Smooth muscle cell of the pulmonary artery (primary cell): ENCODE measurements around the gene IFT172. TPM values are rescaled to one million over a fixed set of nuclear protein-coding genes. Genes with fewer than 3 reads are reported as not detected.

ENCODE experiments used
- total RNA-seq: library from RNA; depleted of rRNA; stranded (reverse); fragments of >200 nt; gene quantifications from 2 replicates; pipeline ENCODE4 v1.2.3, GENCODE V29; 2014

The IFT172 gene, protein sequence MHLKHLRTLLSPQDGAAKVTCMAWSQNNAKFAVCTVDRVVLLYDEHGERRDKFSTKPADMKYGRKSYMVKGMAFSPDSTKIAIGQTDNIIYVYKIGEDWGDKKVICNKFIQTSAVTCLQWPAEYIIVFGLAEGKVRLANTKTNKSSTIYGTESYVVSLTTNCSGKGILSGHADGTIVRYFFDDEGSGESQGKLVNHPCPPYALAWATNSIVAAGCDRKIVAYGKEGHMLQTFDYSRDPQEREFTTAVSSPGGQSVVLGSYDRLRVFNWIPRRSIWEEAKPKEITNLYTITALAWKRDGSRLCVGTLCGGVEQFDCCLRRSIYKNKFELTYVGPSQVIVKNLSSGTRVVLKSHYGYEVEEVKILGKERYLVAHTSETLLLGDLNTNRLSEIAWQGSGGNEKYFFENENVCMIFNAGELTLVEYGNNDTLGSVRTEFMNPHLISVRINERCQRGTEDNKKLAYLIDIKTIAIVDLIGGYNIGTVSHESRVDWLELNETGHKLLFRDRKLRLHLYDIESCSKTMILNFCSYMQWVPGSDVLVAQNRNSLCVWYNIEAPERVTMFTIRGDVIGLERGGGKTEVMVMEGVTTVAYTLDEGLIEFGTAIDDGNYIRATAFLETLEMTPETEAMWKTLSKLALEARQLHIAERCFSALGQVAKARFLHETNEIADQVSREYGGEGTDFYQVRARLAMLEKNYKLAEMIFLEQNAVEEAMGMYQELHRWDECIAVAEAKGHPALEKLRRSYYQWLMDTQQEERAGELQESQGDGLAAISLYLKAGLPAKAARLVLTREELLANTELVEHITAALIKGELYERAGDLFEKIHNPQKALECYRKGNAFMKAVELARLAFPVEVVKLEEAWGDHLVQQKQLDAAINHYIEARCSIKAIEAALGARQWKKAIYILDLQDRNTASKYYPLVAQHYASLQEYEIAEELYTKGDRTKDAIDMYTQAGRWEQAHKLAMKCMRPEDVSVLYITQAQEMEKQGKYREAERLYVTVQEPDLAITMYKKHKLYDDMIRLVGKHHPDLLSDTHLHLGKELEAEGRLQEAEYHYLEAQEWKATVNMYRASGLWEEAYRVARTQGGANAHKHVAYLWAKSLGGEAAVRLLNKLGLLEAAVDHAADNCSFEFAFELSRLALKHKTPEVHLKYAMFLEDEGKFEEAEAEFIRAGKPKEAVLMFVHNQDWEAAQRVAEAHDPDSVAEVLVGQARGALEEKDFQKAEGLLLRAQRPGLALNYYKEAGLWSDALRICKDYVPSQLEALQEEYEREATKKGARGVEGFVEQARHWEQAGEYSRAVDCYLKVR (N-terminal part only)
- total RNA-seq: 38.3 and 43.3 TPM in 2 replicates

DNA sequence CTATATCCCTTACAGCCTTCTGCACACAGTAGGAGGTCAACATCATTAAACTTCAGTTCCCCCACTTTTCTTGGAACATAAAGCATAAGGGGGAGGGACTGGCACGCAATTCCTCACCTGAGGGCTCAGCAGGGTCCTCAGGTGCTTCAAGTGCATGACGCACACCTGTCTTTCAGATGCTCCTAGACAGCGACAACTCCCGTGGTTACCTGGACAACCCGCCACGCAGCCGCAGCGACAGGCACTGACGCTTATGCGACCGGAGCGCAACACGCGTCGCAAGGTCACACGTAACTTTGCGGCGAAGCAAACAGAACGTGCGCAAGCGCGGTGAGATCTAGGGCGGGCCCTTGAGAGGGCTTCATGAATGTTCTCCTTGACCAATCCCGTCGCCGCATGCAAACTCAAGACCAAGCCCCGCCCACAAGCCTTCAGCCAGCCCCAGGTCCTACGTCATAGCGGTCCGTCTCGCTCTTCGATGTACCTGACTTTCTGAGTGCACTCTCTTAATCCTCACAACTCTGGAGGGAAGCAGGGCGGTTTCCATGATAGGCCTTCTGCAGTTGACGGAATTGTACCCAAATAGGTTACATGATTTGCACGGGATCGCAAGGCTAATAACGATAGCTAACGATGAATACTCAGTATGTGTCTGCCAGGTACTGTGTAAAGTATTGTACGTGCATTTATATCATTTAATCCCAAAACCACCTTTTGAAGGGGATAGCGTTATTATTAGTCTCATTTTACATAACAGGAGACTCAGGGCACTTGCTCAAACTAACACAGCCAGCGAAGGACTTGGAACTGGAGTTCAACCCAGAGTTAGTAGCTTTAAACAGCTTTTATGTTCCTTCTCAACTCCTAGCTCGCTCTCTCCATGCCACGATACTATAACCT, at the start of gene IFT172:
TSS of gene IFT172 (minus strand) at position 246 of the 900 bp plus-strand sequence. CDS start at position 156, 90 bp downstream.

DNA sequence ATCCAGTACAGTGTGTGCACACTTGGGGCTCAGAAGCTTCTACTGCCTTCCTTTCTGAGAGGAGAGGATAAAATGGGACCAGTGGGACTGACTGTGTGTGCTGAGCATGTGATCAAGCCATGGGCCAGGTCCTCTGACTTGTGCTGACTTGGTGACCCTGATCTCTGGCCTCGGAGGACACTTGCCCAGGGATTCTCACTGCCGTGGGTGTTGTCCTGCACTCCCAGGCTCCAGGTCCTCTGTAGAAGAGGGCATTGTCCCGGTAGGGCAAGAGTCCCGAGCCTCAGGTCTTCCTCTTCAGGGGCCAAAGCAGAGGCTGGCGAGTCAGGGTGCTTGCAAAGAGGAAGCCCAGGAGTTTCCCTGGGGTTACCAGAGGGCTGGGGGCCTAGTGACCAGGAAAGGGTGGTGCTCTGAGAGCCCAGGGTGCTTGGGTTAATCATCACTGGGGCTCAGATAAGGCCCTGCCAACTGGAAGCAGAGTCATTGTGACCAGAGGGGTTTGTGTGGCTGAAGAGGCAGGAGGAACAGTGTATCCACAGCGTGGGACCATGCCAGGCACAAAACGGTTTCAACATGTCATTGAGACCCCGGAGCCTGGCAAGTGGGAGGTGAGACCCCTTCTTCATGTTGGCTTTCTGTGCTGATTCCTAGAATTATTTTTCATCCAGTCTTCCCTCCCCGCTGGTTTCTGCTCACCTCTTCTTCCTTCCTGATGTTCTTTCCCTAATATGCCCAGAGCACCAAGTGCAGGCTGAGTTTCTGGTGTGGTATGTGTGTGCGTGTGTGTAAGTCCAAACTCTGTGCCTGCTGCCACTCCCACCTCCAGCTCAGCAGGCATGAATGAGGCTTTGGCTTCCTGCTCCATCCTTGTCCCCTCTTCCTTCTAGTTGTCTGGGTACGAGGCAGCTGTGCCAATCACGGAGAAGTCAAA, 7.1 kb upstream of the IFT172 start, which contains the start of gene GCKR:
TSS of gene GCKR (plus strand) at position 483 of the 931 bp plus-strand sequence. CDS start at position 549, 66 bp downstream.

DNA sequence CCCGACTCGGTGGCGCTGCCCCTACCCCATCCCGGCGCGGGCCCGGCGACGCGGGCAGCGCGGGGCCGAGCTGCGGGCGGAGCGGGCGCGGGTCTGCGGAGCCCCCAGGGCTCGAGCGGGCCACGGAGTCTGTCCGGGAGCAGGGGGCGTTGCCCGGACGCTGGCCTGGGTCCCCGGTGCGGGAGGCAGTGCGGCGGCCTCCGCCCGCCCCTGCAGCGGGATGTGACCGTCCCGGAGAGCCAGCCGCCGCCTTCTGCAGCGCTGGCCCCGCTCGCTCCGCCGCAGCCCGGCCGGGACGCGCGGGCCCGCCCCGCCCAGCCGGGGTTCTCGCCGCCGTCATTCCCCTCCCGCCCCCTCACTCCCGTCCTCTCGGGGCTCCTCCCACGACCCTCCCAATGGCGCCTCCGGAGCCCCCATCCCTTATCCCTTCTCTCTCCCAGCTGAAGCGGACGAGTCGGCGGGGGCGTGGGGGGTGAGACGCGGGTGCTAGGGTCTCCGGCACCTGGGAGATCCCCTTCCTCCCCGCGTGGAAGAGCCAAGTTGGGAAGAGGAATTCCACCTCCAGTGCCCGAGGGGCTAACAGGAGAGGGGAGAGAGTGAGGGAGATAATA, 5.5 kb upstream of the IFT172 start, which contains the start of gene FNDC4:
TSS of gene FNDC4 (minus strand) at position 257 of the 611 bp plus-strand sequence. CDS start 521 bp downstream, outside the sequence.

DNA sequence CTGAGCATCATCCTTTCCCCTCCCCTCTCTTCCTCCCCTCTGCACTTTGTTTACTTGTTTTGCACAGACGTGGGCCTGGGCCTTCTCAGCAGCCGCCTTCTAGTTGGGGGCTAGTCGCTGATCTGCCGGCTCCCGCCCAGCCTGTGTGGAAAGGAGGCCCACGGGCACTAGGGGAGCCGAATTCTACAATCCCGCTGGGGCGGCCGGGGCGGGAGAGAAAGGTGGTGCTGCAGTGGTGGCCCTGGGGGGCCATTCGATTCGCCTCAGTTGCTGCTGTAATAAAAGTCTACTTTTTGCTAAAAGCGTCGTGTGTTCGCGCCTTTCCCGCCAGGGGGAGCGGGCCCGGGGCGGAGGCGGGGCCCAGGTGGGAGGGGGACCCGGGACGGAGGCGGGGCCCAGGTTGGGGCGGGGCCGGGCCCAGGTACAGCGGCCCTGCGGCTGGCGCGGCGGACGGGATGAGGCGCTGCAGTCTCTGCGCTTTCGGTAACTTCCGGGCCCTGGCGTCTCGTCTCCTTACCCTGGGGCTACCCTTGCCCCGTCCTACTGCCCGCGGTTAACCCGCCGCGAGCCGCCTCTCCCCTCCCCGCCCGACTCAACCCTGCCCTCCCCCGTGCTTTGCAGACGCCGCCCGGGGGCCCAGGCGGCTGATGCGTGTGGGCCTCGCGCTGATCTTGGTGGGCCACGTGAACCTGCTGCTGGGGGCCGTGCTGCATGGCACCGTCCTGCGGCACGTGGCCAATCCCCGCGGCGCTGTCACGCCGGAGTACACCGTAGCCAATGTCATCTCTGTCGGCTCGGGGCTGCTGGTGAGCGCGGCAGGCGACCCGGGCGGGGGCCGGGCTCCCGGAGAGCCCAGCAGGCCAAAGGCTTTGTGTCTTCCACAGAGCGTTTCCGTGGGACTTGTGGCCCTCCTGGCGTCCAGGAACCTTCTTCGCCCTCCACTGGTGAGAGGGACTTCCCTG, 47.3 kb downstream of the IFT172 start, which contains the start of gene KRTCAP3:
TSS of gene KRTCAP3 (plus strand) at position 424 of the 962 bp plus-strand sequence. CDS start at position 456, 32 bp downstream.

DNA sequence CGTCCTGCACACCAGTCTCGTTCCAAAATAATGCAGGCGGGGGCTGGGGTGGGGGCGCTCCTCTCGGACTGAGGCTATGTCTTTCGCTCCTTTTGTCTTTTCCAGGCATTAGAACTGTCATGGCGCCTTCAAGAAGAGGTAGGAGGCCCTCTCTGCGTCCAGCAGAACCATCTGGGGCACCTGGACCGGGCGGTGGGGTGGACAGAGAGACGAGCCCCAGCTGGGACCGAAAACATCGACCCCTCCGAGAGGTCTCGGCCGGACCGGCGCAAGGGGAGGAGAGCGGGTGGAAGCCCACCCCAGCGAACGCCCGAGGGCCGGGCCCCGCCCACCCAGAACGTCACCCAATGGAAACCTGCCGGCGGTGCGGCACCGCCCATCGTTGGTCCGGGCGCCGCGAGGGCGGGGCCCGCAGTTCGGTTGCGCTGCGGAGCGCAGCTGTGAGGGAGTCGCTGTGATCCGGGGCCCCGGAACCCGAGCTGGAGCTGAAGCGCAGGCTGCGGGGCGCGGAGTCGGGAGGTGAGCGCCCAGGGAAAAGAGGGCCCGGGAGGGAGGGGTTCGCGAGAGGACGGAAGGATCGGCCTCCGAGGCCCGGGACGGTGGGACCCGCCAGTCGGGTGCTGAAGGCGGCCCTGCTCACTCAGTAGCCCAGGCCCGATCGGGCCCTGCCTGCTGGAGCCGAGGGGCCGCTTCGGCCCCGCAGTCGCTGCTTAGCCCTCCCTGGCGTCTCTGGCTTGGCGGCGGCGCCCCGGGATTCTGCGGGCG, 61.1 kb downstream of the IFT172 start, which contains the start of gene NRBP1:
TSS of gene NRBP1 (plus strand) at position 419 of the 765 bp plus-strand sequence. CDS start 4,643 bp downstream, outside the sequence.

DNA sequence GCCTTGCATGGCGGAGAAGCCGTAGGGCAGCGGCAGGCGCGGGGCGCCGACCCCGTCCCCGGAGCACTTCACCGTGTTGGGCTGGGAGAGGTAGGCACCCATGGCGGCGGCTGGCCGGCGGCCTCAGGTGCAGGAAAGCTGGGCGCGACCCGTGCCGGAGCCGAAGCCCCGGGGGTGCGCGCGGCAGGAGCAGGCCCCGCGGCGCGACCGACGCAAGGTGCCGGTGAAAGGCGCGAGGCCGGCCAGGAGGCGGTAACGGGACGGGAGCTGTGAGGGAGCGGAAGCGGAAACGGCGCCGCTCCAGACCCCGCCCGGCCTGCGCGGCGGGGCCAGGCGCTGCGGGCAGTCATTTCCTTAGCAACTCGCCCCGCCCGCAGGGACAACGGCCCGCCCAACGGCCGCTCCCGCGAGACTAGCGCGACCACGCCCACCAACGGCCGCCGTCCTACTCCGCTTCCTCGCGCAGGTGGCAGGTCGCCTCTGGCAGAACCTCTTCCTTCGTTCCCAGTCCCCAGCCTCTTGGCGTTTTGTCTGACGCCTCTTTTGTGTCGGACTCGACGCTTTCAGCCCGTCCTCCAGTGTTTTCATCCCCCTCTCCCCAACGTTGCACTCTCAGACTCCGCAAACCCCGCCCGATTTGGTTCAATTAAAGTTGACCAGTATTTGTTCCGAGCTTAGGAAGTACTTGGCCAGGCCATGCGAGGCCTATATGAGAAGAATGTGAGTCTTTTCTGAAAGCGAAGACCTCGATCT, 80.0 kb downstream of the IFT172 start, which contains the start of gene PPM1G:
TSS of gene PPM1G (minus strand) at position 271 of the 753 bp plus-strand sequence. CDS start at position 102, 169 bp downstream.

Other genes with a start within 250 kb of the IFT172 start
- gene SLC30A3, start 226.7 kb downstream of the IFT172 start, total RNA-seq: 0.03 and 0.26 TPM in 2 replicates
- gene DNAJC5G, start 214.3 kb downstream of the IFT172 start, total RNA-seq: not detected in 2 replicates
- 0.10 TPM in 1 of 2 replicates, not detected in the other for gene TRIM54, start 207.3 kb downstream of the IFT172 start, total RNA-seq
- gene UCN, start 181.3 kb downstream of the IFT172 start, total RNA-seq: 0.85 and 1.2 TPM in 2 replicates
- gene MPV17, start 166.6 kb downstream of the IFT172 start, total RNA-seq: 71.7 and 83.5 TPM in 2 replicates
- 24.6 and 31.1 TPM in 2 replicates for gene GTF3C2, start 133.0 kb downstream of the IFT172 start, total RNA-seq
- gene EIF2B4, start 119.4 kb downstream of the IFT172 start, total RNA-seq: 25.2 and 27.7 TPM in 2 replicates
- gene SNX17, start 119.1 kb downstream of the IFT172 start, total RNA-seq: 111 and 145 TPM in 2 replicates
- gene ZNF513, start 109.0 kb downstream of the IFT172 start, total RNA-seq: 8.9 and 10.6 TPM in 2 replicates
- gene PPM1G, start 80.2 kb downstream of the IFT172 start, total RNA-seq: 59.6 and 68.3 TPM in 2 replicates
- gene NRBP1, start 61.1 kb downstream of the IFT172 start, total RNA-seq: 99.9 and 108 TPM in 2 replicates
- 0.39 TPM in 1 of 2 replicates, not detected in the other for gene KRTCAP3, start 47.4 kb downstream of the IFT172 start, total RNA-seq
- 39.9 and 52.9 TPM in 2 replicates for gene FNDC4, start 5.5 kb upstream of the IFT172 start, total RNA-seq
- gene GCKR, start 7.1 kb upstream of the IFT172 start, total RNA-seq: 7.4 and 8.5 TPM in 2 replicates
- gene ZNF512, start 93.3 kb upstream of the IFT172 start, total RNA-seq: 16.3 and 21.9 TPM in 2 replicates
- gene CCDC121, start 139.3 kb upstream of the IFT172 start, total RNA-seq: 1.8 TPM in 2 replicates
- gene GPN1, start 139.3 kb upstream of the IFT172 start, total RNA-seq: 34.2 and 37.4 TPM in 2 replicates
- gene SUPT7L, start 173.9 kb upstream of the IFT172 start, total RNA-seq: 18.9 and 19.4 TPM in 2 replicates
- 23.1 and 24.9 TPM in 2 replicates for gene SLC4A1AP, start 174.1 kb upstream of the IFT172 start, total RNA-seq